Measurements from ENCODE around the gene AQP12B.

Gene AQP12B

GRCh38 chr2:240635998-240636547 lies 46.6 kb downstream of the AQP12B start:
- Histone ChIP-seq H3K27me3 (replicated peaks; ENCODE audit: control insufficient read depth, insufficient read depth, low read length) (peaks cover 28% of the 10 kb centered on the region), H3K4me1 (ENCODE audit: control insufficient read depth, insufficient read depth, low read length) (peaks cover 7% of the 10 kb centered on the region), H3K4me3 (ENCODE audit: low read length) (no peak overlapping the region), H3K9ac (ENCODE audit: low read length) (no peak overlapping the region), H3K36me3 (ENCODE audit: control insufficient read depth, insufficient read depth, low read length, severe bottlenecking) (no peaks in the 10 kb centered on the region), H3K9me3 (ENCODE audit: control insufficient read depth, low read length) (peaks cover 15% of the 10 kb centered on the region)
- DNase-seq (ENCODE audit: low read depth) = no peak

- H3K36me3 ChIP-seq (ENCODE audit: control insufficient read depth, insufficient read depth, low read length, severe bottlenecking) = no peaks in the 10 kb centered on the region
- no peak for DNase-seq (ENCODE audit: low read depth)
- peaks cover 15% of the 10 kb centered on the region for H3K9me3 ChIP-seq (ENCODE audit: control insufficient read depth, low read length)
- peaks cover 7% of the 10 kb centered on the region for H3K4me1 ChIP-seq (ENCODE audit: control insufficient read depth, insufficient read depth, low read length)
- H3K4me3 ChIP-seq (ENCODE audit: low read length) = no peak overlapping the region
- no peak overlapping the region for H3K9ac ChIP-seq (ENCODE audit: low read length)
- peaks cover 29% of the 10 kb centered on the region for H3K27me3 ChIP-seq (replicated peaks; ENCODE audit: control insufficient read depth, insufficient read depth, low read length)
Measured at GRCh38 chr2:240635121-240635997, 47.3 kb downstream of the AQP12B start.

GRCh38 chr2:240632306-240632721 lies 50.4 kb downstream of the AQP12B start:
- no peak for DNase-seq (ENCODE audit: low read depth)
- Histone ChIP-seq H3K4me3 (ENCODE audit: low read length) (no peak overlapping the region), H3K27me3 (replicated peaks; ENCODE audit: control insufficient read depth, insufficient read depth, low read length) (peaks cover 46% of the 10 kb centered on the region), H3K36me3 (ENCODE audit: control insufficient read depth, insufficient read depth, low read length, severe bottlenecking) (no peaks in the 10 kb centered on the region), H3K4me1 (ENCODE audit: control insufficient read depth, insufficient read depth, low read length) (no peaks in the 10 kb centered on the region), H3K9ac (ENCODE audit: low read length) (no peak overlapping the region), H3K9me3 (ENCODE audit: control insufficient read depth, low read length) (peaks cover 15% of the 10 kb centered on the region)

GRCh38 chr2:240631548-240632305 lies 51.0 kb downstream of the AQP12B start:
- DNase-seq (ENCODE audit: low read depth) = no peak
- Histone ChIP-seq H3K9me3 (ENCODE audit: control insufficient read depth, low read length) (peaks cover 15% of the 10 kb centered on the region), H3K4me3 (ENCODE audit: low read length) (no peak overlapping the region), H3K9ac (ENCODE audit: low read length) (no peak overlapping the region), H3K36me3 (ENCODE audit: control insufficient read depth, insufficient read depth, low read length, severe bottlenecking) (no peaks in the 10 kb centered on the region), H3K27me3 (replicated peaks; ENCODE audit: control insufficient read depth, insufficient read depth, low read length) (peaks cover 41% of the 10 kb centered on the region), H3K4me1 (ENCODE audit: control insufficient read depth, insufficient read depth, low read length) (no peaks in the 10 kb centered on the region)

- H3K36me3 ChIP-seq (ENCODE audit: control insufficient read depth, insufficient read depth, low read length, severe bottlenecking) = no peaks in the 10 kb centered on the region
- H3K9ac ChIP-seq (ENCODE audit: low read length) = no peak overlapping the region
- no peak for DNase-seq (ENCODE audit: low read depth)
- H3K4me1 ChIP-seq (ENCODE audit: control insufficient read depth, insufficient read depth, low read length) = no peaks in the 10 kb centered on the region
- H3K4me3 ChIP-seq (ENCODE audit: low read length) = no peak overlapping the region
- H3K9me3 ChIP-seq (ENCODE audit: control insufficient read depth, low read length) = peaks cover 15% of the 10 kb centered on the region
- H3K27me3 ChIP-seq (replicated peaks; ENCODE audit: control insufficient read depth, insufficient read depth, low read length) = peaks cover 34% of the 10 kb centered on the region
Measured at GRCh38 chr2:240630771-240631547, 51.7 kb downstream of the AQP12B start.

- no peak for DNase-seq (ENCODE audit: low read depth)
- peaks cover 15% of the 10 kb centered on the region for H3K9me3 ChIP-seq (ENCODE audit: control insufficient read depth, low read length)
- H3K4me3 ChIP-seq (ENCODE audit: low read length) = no peak overlapping the region
- H3K9ac ChIP-seq (ENCODE audit: low read length) = no peak overlapping the region
- no peaks in the 10 kb centered on the region for H3K36me3 ChIP-seq (ENCODE audit: control insufficient read depth, insufficient read depth, low read length, severe bottlenecking)
- no peaks in the 10 kb centered on the region for H3K4me1 ChIP-seq (ENCODE audit: control insufficient read depth, insufficient read depth, low read length)
- H3K27me3 ChIP-seq (replicated peaks; ENCODE audit: control insufficient read depth, insufficient read depth, low read length) = peaks cover 33% of the 10 kb centered on the region
Measured at GRCh38 chr2:240629968-240630770, 52.5 kb downstream of the AQP12B start.

GRCh38 chr2:240629619-240629967 lies 53.1 kb downstream of the AQP12B start:
- no peak for DNase-seq (ENCODE audit: low read depth)
- Histone ChIP-seq H3K4me3 (ENCODE audit: low read length) (no peak overlapping the region), H3K27me3 (replicated peaks; ENCODE audit: control insufficient read depth, insufficient read depth, low read length) (peaks cover 33% of the 10 kb centered on the region), H3K36me3 (ENCODE audit: control insufficient read depth, insufficient read depth, low read length, severe bottlenecking) (no peaks in the 10 kb centered on the region), H3K9ac (ENCODE audit: low read length) (no peak overlapping the region), H3K4me1 (ENCODE audit: control insufficient read depth, insufficient read depth, low read length) (no peaks in the 10 kb centered on the region), H3K9me3 (ENCODE audit: control insufficient read depth, low read length) (peaks cover 14% of the 10 kb centered on the region)

- no peaks in the 10 kb centered on the region for H3K4me1 ChIP-seq (ENCODE audit: control insufficient read depth, insufficient read depth, low read length)
- DNase-seq (ENCODE audit: low read depth) = no peak
- peaks cover 33% of the 10 kb centered on the region for H3K27me3 ChIP-seq (replicated peaks; ENCODE audit: control insufficient read depth, insufficient read depth, low read length)
- peaks cover 8% of the 10 kb centered on the region for H3K9me3 ChIP-seq (ENCODE audit: control insufficient read depth, low read length)
- no peaks in the 10 kb centered on the region for H3K36me3 ChIP-seq (ENCODE audit: control insufficient read depth, insufficient read depth, low read length, severe bottlenecking)
- no peak overlapping the region for H3K9ac ChIP-seq (ENCODE audit: low read length)
- H3K4me3 ChIP-seq (ENCODE audit: low read length) = no peak overlapping the region
Measured at GRCh38 chr2:240628808-240629618, 53.7 kb downstream of the AQP12B start.

GRCh38 chr2:240628507-240628807 lies 54.2 kb downstream of the AQP12B start:
- H3K27me3 ChIP-seq (replicated peaks; ENCODE audit: control insufficient read depth, insufficient read depth, low read length) = peaks cover 33% of the 10 kb centered on the region
- no peak for DNase-seq (ENCODE audit: low read depth)
- H3K4me1 ChIP-seq (ENCODE audit: control insufficient read depth, insufficient read depth, low read length) = no peaks in the 10 kb centered on the region
- H3K9me3 ChIP-seq (ENCODE audit: control insufficient read depth, low read length) = peaks cover 3% of the 10 kb centered on the region
- H3K4me3 ChIP-seq (ENCODE audit: low read length) = no peak overlapping the region
- no peak overlapping the region for H3K9ac ChIP-seq (ENCODE audit: low read length)
- H3K36me3 ChIP-seq (ENCODE audit: control insufficient read depth, insufficient read depth, low read length, severe bottlenecking) = no peaks in the 10 kb centered on the region

All from adipocyte (in vitro differentiated cells).